ENCODE results near the gene PSMC3IP.
A peak's percentile ranks its signal among the peaks of the same experiment; 100 is the strongest.
"Not testable (repeated sequence)": the region's sequence is repeated elsewhere in the genome, so short reads cannot be mapped to it uniquely, and the experiment has no call there.

The PSMC3IP gene

GRCh38 chr17:42544874-42545283 is 32.6 kb downstream of the PSMC3IP start:
- Mint-ChIP-seq H3K36me3 (ENCODE audit: low read depth) (peaks cover 7% of the 10 kb centered on the region), H3K9me3 (no peaks in the 10 kb centered on the region), H3K4me1 (peaks cover 4% of the 10 kb centered on the region), H3K27ac (no peak overlapping the region), H3K27me3 (ENCODE audit: low read depth) (peaks cover 13% of the 10 kb centered on the region), H3K4me3 (no peak overlapping the region)
- no peak for TF ChIP-seq CTCF (IDR thresholded peaks at IDR 0.05; ENCODE audit: unreplicated experiment in 3 of 3)

- Mint-ChIP-seq H3K27me3 (ENCODE audit: low read depth) (peaks cover 6% of the 10 kb centered on the region), H3K4me1 (no peaks in the 10 kb centered on the region), H3K9me3 (no peaks in the 10 kb centered on the region), H3K27ac (no peak overlapping the region), H3K36me3 (ENCODE audit: low read depth) (peaks cover 14% of the 10 kb centered on the region), H3K4me3 (no peak overlapping the region)
- no peak for TF ChIP-seq CTCF (IDR thresholded peaks at IDR 0.05; ENCODE audit: unreplicated experiment in 3 of 3)
Measured at GRCh38 chr17:42543190-42544079, 34.1 kb downstream of the PSMC3IP start.

GRCh38 chr17:42541041-42541833 is 36.3 kb downstream of the PSMC3IP start:
- no peaks in the 10 kb centered on the region for H3K27me3 Mint-ChIP-seq (ENCODE audit: low read depth)
- H3K4me1 Mint-ChIP-seq, result peaks cover 13% of the 10 kb centered on the region
- no peak for TF ChIP-seq CTCF (IDR thresholded peaks at IDR 0.05; ENCODE audit: unreplicated experiment in 3 of 3)
- H3K9me3 Mint-ChIP-seq, result no peaks in the 10 kb centered on the region
- H3K4me3 Mint-ChIP-seq, result peak overlapping the region in 2 of 3 experiments; percentile 8 to 26
- peaks cover 18% of the 10 kb centered on the region for H3K36me3 Mint-ChIP-seq (ENCODE audit: low read depth)
- no peak overlapping the region for H3K27ac Mint-ChIP-seq

GRCh38 chr17:42540558-42540957 is 37.0 kb downstream of the PSMC3IP start:
- not testable (repeated sequence) for H3K27ac Mint-ChIP-seq; H3K9me3 Mint-ChIP-seq; H3K27me3 Mint-ChIP-seq (ENCODE audit: low read depth); H3K4me3 Mint-ChIP-seq
- Mint-ChIP-seq H3K36me3 (ENCODE audit: low read depth) (peaks cover 18% of the 10 kb centered on the region), H3K4me1 (peaks cover 17% of the 10 kb centered on the region)

- Mint-ChIP-seq H3K27ac (no peak overlapping the region), H3K36me3 (ENCODE audit: low read depth) (peaks cover 14% of the 10 kb centered on the region)
Measured at GRCh38 chr17:42538482-42538881, 39.0 kb downstream of the PSMC3IP start.

More at GRCh38 chr17:42538482-42538881, 39.0 kb downstream of the PSMC3IP start:
- TF ChIP-seq CTCF (IDR thresholded peaks at IDR 0.05; ENCODE audit: unreplicated experiment in 3 of 3), result no peak
- Mint-ChIP-seq H3K9me3 (no peaks in the 10 kb centered on the region), H3K27me3 (ENCODE audit: low read depth) (no peaks in the 10 kb centered on the region), H3K4me3 (peak overlapping the region; percentile 84 to 95 (median 88)), H3K4me1 (peaks cover 24% of the 10 kb centered on the region)

All from nephron (organoid).